SJCRH30 (cell line): ENCODE measurements around the gene MVB12B. TPM values are rescaled to one million over a fixed set of nuclear protein-coding genes. Genes with fewer than 3 reads are reported as not detected.

Experiments used
- DNase-seq, 2 experiments: peaks; one replicate each; pipeline ENCODE4 v3.0.0-alpha.2; 2015 to 2020
- H3K27ac ChIP-seq: fragments of 250-450 bp; sonication (Bioruptor Pico); 2 replicates; pipeline ENCODE4 v1.5.1; 2020; ENCODE audit warnings: mild to moderate bottlenecking, moderate library complexity
- H3K27me3 ChIP-seq: fragments of 250-450 bp; sonication (Bioruptor Pico); 2 replicates; pipeline ENCODE4 v1.5.1; 2020; ENCODE audit warnings: mild to moderate bottlenecking, moderate library complexity
- H3K36me3 ChIP-seq: fragments of 250-450 bp; sonication (Bioruptor Pico); 2 replicates; pipeline ENCODE4 v1.5.1; 2020; ENCODE audit warnings: mild to moderate bottlenecking, moderate library complexity
- H3K4me1 ChIP-seq: fragments of 250-450 bp; sonication (Bioruptor Pico); 2 replicates; pipeline ENCODE4 v1.5.1; 2020; ENCODE audit warnings: mild to moderate bottlenecking, moderate library complexity
- H3K4me3 ChIP-seq: fragments of 250-450 bp; sonication (Bioruptor Pico); 2 replicates; pipeline ENCODE4 v1.5.1; 2020; ENCODE audit warnings: mild to moderate bottlenecking, moderate library complexity
- H3K9me3 ChIP-seq: fragments of 250-450 bp; sonication (Bioruptor Pico); replicated peaks from 2 replicates; pipeline ENCODE4 v1.5.1; 2020; ENCODE audit warnings: mild to moderate bottlenecking, moderate library complexity
- total RNA-seq: library from RNA; depleted of rRNA; stranded (reverse); fragments of >200 nt; shearing (Covaris generic); gene quantifications from 2 replicates; pipeline ENCODE4 v1.2.3, GENCODE V29; 2014

The MVB12B gene
- total RNA-seq, 1 experiment from 2014 or later = 21.9 TPM

- DNase-seq = peak; percentile 62 to 75
- peak overlapping the region; percentile 55 for H3K4me3 ChIP-seq
- H3K4me1 ChIP-seq = peaks cover 46% of the 10 kb centered on the region
- H3K27me3 ChIP-seq = no peaks in the 10 kb centered on the region
- no peaks in the 10 kb centered on the region for H3K36me3 ChIP-seq
- H3K27ac ChIP-seq = no peak overlapping the region; the same call in 1 of the 2 replicates
- H3K9me3 ChIP-seq = no peaks in the 10 kb centered on the region
These were observed 172.6 kb downstream of the MVB12B start for GRCh38 chr9:126499005-126499910.

- Histone ChIP-seq H3K36me3 (no peaks in the 10 kb centered on the region), H3K4me1 (peaks cover 48% of the 10 kb centered on the region), H3K4me3 (peak overlapping the region; percentile 55), H3K27me3 (no peaks in the 10 kb centered on the region), H3K9me3 (no peaks in the 10 kb centered on the region), H3K27ac (no peak overlapping the region; the same call in 1 of the 2 replicates)
- DNase-seq = no peak
These were observed 173.4 kb downstream of the MVB12B start for GRCh38 chr9:126499911-126500599.

DNA sequence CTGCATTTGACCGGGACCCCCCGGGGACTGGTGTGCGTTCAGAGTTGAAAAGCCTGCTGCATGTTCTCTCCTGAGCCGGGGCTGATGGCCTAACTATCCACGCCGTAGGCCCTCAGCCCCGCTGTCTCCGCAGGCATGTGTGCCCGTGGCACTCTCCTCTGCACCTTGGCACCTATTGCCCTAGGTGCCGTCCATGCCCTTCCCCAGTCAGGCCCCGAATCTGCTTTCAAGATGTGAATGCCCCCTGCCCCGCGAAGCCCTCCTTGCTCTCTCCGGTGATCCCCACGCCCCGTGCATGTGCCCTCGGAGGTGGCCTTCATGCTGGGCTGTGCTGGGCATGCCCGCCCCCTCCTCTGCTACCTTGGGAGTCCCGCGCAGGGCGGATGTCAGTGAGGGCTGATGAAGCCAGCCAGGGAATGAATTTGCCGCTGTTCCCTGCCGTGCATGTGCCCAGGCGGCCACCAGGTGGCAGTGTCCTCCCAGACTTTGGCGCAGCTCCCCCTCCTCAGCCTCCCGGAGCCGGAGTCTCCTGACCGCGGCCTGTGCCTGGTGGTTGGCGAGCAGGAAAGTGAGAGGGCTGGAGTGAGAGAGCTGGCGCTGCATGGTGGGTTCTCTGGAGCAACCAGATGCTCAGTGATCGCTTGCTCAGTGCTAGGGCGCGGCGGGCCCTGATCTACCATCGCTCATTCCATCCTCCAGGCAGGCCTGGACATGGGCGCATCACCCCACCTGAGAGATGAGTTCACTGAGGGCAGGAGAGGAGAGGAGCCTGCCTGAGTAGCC lies 174.2 kb downstream of the MVB12B start:
- DNase-seq = peak; percentile 88 to 90
- Histone ChIP-seq H3K27me3 (no peaks in the 10 kb centered on the region), H3K4me3 (no peak overlapping the region), H3K9me3 (no peaks in the 10 kb centered on the region), H3K36me3 (no peaks in the 10 kb centered on the region), H3K27ac (no peak overlapping the region), H3K4me1 (peaks cover 48% of the 10 kb centered on the region)

- peaks cover 48% of the 10 kb centered on the region for H3K4me1 ChIP-seq
- peak; percentile 59 to 60 for DNase-seq
- no peaks in the 10 kb centered on the region for H3K9me3 ChIP-seq
- H3K4me3 ChIP-seq = no peak overlapping the region
- no peaks in the 10 kb centered on the region for H3K36me3 ChIP-seq
- no peaks in the 10 kb centered on the region for H3K27me3 ChIP-seq
- peak overlapping the region; percentile 84 for H3K27ac ChIP-seq
These were observed 175.0 kb downstream of the MVB12B start for GRCh38 chr9:126501383-126502331.

- DNase-seq = peak; percentile 47
- H3K4me1 ChIP-seq = peaks cover 38% of the 10 kb centered on the region
- peak overlapping the region; percentile 84 for H3K27ac ChIP-seq
- H3K27me3 ChIP-seq = no peaks in the 10 kb centered on the region
- H3K4me3 ChIP-seq = no peak overlapping the region
- no peaks in the 10 kb centered on the region for H3K36me3 ChIP-seq
- H3K9me3 ChIP-seq = no peaks in the 10 kb centered on the region
These were observed 176.0 kb downstream of the MVB12B start for GRCh38 chr9:126502417-126503332.

DNA sequence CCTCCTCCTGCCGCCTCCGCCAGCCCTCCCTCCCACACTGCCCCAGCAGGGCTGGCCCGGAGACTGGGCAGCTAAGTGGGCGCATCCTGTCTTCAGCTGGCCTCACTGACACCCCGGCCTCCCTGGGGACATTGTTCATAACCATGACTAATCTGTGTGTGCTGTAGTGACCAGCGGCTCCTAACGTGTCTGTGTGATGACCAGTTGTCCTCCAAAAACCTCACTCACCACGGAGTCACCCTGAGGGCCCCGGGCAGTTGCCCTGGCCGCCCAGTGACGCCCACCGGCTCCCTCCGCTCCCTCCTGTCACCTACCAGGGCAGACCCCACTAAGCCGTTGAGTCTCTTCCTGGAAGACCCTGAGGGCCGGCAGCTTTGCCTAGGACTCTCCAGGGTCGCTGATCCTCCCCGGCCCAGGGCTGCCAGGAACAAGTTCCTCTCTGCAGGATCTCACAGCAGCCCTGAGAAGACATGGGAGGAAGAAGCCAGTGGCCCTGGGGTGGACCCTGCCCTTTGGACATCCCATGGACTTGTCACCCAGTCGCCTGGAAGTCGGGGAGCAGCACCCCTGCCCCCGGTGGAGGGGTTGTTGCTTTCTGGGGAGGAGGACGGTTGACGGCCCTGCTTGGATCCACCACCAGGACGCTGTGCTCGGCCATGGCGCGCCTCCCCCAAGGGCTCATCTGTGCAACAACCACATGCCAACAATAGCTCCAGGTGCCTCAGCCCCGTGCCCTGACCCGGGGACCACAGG lies 176.9 kb downstream of the MVB12B start:
- no peaks in the 10 kb centered on the region for H3K27me3 ChIP-seq
- no peaks in the 10 kb centered on the region for H3K36me3 ChIP-seq
- H3K27ac ChIP-seq = peak overlapping the region; percentile 84
- peak; percentile 93 to 94 for DNase-seq
- no peaks in the 10 kb centered on the region for H3K9me3 ChIP-seq
- peaks cover 36% of the 10 kb centered on the region for H3K4me1 ChIP-seq
- no peak overlapping the region for H3K4me3 ChIP-seq

GRCh38 chr9:126504086-126504976 lies 177.7 kb downstream of the MVB12B start:
- H3K4me1 ChIP-seq = peaks cover 32% of the 10 kb centered on the region
- H3K4me3 ChIP-seq = no peak overlapping the region
- no peaks in the 10 kb centered on the region for H3K9me3 ChIP-seq
- H3K27ac ChIP-seq = peak overlapping the region; percentile 84
- no peak for DNase-seq
- no peaks in the 10 kb centered on the region for H3K36me3 ChIP-seq
- H3K27me3 ChIP-seq = no peaks in the 10 kb centered on the region

- Histone ChIP-seq H3K27ac (no peak overlapping the region), H3K36me3 (no peaks in the 10 kb centered on the region), H3K27me3 (no peaks in the 10 kb centered on the region), H3K4me1 (peaks cover 32% of the 10 kb centered on the region), H3K4me3 (no peak overlapping the region), H3K9me3 (no peaks in the 10 kb centered on the region)
- no peak for DNase-seq
These were observed 178.4 kb downstream of the MVB12B start for GRCh38 chr9:126504977-126505455.

DNA sequence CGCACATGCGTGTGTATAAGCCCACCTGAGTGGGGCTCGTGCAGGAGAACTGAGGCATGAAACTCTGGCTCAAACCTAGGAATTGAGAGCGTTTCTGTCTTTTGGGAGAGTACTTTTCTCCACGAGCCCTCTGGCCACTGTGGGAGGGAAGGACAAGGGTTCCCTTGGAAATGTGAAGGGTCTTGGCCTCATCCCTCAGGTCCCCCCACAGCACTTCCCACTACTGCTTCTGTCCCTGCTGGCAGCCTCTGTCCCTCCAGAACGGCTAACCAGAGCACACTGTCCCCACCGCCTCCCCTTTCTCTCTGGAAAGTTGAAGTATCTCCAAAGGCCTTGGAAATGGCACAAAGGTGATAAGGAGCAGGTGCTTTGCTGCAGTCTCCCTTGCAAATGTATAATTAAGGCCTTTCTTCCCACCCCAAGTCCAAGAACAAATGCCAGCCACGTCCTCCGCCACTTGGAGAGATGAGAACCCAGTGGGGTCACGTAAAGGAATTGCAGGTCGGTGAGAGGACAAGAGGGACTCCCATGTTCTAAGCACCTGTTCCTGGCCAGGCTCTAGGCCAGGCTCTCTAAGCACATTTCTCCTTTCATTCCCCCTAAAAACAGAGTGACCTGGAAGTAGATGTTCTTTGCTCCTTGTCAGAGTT lies 179.2 kb downstream of the MVB12B start:
- peaks cover 32% of the 10 kb centered on the region for H3K4me1 ChIP-seq
- no peak overlapping the region for H3K27ac ChIP-seq
- DNase-seq = no peak
- H3K9me3 ChIP-seq = no peaks in the 10 kb centered on the region
- H3K4me3 ChIP-seq = no peak overlapping the region
- H3K36me3 ChIP-seq = no peaks in the 10 kb centered on the region
- H3K27me3 ChIP-seq = no peaks in the 10 kb centered on the region

DNA sequence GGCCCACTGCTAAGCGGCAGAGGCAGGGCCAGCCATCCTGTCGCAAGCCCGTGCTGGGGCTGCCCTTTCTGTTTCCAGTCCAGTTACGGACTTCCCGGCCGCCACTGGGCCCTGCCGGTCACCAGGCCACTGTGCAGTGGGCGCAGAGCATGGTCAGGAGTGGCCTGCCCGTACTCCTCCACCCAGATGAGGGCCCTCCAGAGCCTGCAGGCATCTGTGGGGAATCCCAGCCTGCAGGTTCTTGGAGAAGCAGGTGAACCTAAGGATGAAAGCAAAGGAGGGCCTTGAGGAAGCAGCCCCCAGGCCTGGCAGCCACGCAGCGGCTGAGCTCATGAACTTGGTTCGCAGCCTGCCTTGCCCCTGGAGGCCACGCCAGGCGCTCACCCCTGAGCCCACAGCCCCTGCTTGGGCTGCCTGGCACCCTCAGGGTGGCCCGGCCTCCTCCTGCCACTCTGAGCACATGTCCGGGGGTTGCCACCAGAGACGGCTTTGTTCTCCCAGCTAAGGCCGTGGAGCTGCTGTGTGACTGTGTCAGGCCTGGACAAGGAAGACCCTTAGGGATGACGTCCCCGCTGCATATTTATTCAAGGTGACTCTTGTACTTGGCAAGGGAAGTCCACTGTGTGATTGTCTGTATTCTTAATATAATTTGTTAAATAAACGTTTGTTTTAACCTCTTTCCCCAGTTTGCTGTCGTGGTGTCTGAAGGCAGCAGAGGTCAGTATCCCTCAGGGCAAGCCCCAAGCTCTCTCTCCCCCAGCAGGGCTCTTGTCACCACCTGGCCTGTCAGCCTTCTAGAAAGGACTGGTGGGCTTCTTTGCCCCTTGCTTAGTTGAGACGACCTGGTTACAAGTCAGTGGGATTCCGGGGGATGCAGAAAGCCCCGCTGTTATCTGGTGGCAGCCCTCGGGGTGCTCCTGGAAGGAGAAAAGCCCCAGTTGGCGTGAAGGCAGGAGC lies 180.0 kb downstream of the MVB12B start:
- no peaks in the 10 kb centered on the region for H3K27me3 ChIP-seq
- DNase-seq = no peak
- no peak overlapping the region for H3K4me3 ChIP-seq
- H3K9me3 ChIP-seq = no peaks in the 10 kb centered on the region
- peaks cover 25% of the 10 kb centered on the region for H3K4me1 ChIP-seq
- H3K36me3 ChIP-seq = no peaks in the 10 kb centered on the region
- no peak overlapping the region for H3K27ac ChIP-seq
